GM23248 (cell line): ENCODE data around the gene DPP10. TPM values are rescaled to one million over a fixed set of nuclear protein-coding genes. Genes with fewer than 3 reads are reported as not detected.

Experiments used
- DNase-seq: peaks from one replicate; pipeline ENCODE4 v3.0.0-alpha.2; 2015
- H2AFZ ChIP-seq: fragments of 200-600 bp; sonication (generic); 2 replicates; pipeline ENCODE4 v1.6.1; 2016; ENCODE audit warnings: antibody characterized with exemption
- H3F3A ChIP-seq: fragments of 200-600 bp; sonication (generic); 2 replicates; pipeline ENCODE4 v1.6.1; 2016; ENCODE audit warnings: mild to moderate bottlenecking, antibody characterized with exemption, mixed run types; ENCODE audit not compliant: insufficient read depth
- H3K27ac ChIP-seq: fragments of 200-600 bp; sonication (generic); 2 replicates; pipeline ENCODE4 v1.5.1; 2016; ENCODE audit warnings: mild to moderate bottlenecking
- H3K27me3 ChIP-seq: fragments of 200-600 bp; sonication (generic); replicated peaks from 2 replicates; pipeline ENCODE4 v1.6.1; 2016; ENCODE audit warnings: mild to moderate bottlenecking; ENCODE audit not compliant: insufficient read depth
- H3K36me3 ChIP-seq: fragments of 200-600 bp; sonication (generic); 2 replicates; pipeline ENCODE4 v1.6.1; 2016; ENCODE audit warnings: low read depth, mild to moderate bottlenecking
- H3K4me1 ChIP-seq: fragments of 200-600 bp; sonication (generic); 2 replicates; pipeline ENCODE4 v1.6.1; 2016; ENCODE audit warnings: mild to moderate bottlenecking; ENCODE audit not compliant: insufficient read depth
- H3K4me2 ChIP-seq: fragments of 200-600 bp; sonication (generic); one replicate; pipeline ENCODE4 v1.6.1; 2016; ENCODE audit warnings: mild to moderate bottlenecking; ENCODE audit not compliant: unreplicated experiment
- H3K4me3 ChIP-seq: fragments of 200-600 bp; sonication (generic); 2 replicates; pipeline ENCODE4 v1.5.1; 2016; ENCODE audit warnings: mild to moderate bottlenecking
- H3K79me2 ChIP-seq: fragments of 200-600 bp; sonication (generic); 2 replicates; pipeline ENCODE4 v1.6.1; 2016; ENCODE audit warnings: mild to moderate bottlenecking; ENCODE audit not compliant: insufficient read depth
- H3K9ac ChIP-seq: fragments of 200-600 bp; sonication (generic); 2 replicates; pipeline ENCODE4 v1.6.1; 2016; ENCODE audit warnings: mild to moderate bottlenecking
- H3K9me2 ChIP-seq: fragments of 200-600 bp; sonication (generic); 2 replicates; pipeline ENCODE4 v1.6.1; 2016; ENCODE audit warnings: mixed run types, mild to moderate bottlenecking, moderate library complexity; ENCODE audit not compliant: insufficient read depth
- H3K9me3 ChIP-seq: fragments of 200-600 bp; sonication (generic); one replicate; pipeline ENCODE4 v1.6.1; 2017; ENCODE audit warnings: low read depth
- H4K20me1 ChIP-seq: fragments of 200-600 bp; sonication (generic); 2 replicates; pipeline ENCODE4 v1.6.0; 2016; ENCODE audit not compliant: insufficient read depth
- EZH2 ChIP-seq: fragments of 200-600 bp; sonication (generic); IDR thresholded peaks from 2 replicates; pipeline ENCODE4 v1.6.1; 2018; ENCODE audit warnings: antibody characterized with exemption, mild to moderate bottlenecking; ENCODE audit not compliant: insufficient read depth, poor library complexity, severe bottlenecking
- EZH2phosphoT487 ChIP-seq: fragments of 200-600 bp; sonication (generic); IDR thresholded peaks from 2 replicates; pipeline ENCODE4 v1.6.1; 2018; ENCODE audit warnings: antibody characterized with exemption, moderate library complexity, mild to moderate bottlenecking, low read depth; ENCODE audit not compliant: insufficient read depth
- WGBS, 2 experiments: methylation state at CpG; one replicate each; pipeline ENCODE4 v1.1.6; 2015 to 2017; ENCODE audit warnings: low lambda C conversion rate in 2 of 2, low coverage in 1 of 2; ENCODE audit errors: missing lambda C conversion rate in 2 of 2; 5-methylcytosine and 5-hydroxymethylcytosine counted together
- in situ Hi-C: fragments of 300-500 bp; cut with MboI; formaldehyde crosslinking; loops from 2 replicates; pipeline ENCODE4 v1.15.0; 2020
- polyA plus RNA-seq: library from polyadenylated mRNA; unstranded; fragments of >200 nt; fragmentation: Nextera tagmentation; extraction: Ambion mirVana; gene quantifications from 2 replicates; pipeline ENCODE4 v1.2.1, GENCODE V29; 2016
- total RNA-seq: library from RNA; depleted of rRNA; stranded (reverse); fragments of >200 nt; shearing (Covaris generic); gene quantifications from 2 replicates; pipeline ENCODE4 v1.2.3, GENCODE V29; 2014

Gene DPP10
- total and polyA plus RNA-seq, 2 experiments from 2014 or later: not detected

DNA sequence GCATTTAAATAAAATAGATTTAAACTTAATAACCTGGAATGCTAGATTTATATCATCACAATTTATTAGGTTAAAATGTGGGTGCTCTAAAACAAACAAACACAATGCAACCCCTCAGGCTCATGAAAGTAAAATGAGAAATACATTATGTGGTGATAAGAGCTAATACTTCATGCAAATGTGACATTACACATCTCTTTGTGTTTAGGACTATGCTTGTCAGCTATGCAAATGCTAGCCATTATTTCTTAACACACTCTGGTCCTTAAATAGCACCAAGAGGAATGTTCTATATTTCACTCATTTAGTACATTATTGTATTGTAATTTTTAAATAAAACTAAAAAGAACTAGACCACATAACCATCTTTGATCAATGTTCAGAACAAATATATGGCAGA lies 627.6 kb downstream of the DPP10 start:
- Histone ChIP-seq H3K9ac (no peak overlapping the region), H3K27me3 (no peaks in the 10 kb centered on the region), H3K4me3 (no peak overlapping the region), H2AFZ (no peak overlapping the region), H3K79me2 (no peaks in the 10 kb centered on the region), H3K9me2 (no peaks in the 10 kb centered on the region), H3K36me3 (no peaks in the 10 kb centered on the region), H4K20me1 (no peaks in the 10 kb centered on the region), H3K9me3 (no peaks in the 10 kb centered on the region), H3K4me2 (no peak overlapping the region), H3F3A (no peaks in the 10 kb centered on the region), H3K4me1 (no peaks in the 10 kb centered on the region), H3K27ac (no peak overlapping the region)
- no peak for TF ChIP-seq EZH2phosphoT487
- no peak for TF ChIP-seq EZH2
- no peak for DNase-seq
- in situ Hi-C loops: no loop called here

DNA sequence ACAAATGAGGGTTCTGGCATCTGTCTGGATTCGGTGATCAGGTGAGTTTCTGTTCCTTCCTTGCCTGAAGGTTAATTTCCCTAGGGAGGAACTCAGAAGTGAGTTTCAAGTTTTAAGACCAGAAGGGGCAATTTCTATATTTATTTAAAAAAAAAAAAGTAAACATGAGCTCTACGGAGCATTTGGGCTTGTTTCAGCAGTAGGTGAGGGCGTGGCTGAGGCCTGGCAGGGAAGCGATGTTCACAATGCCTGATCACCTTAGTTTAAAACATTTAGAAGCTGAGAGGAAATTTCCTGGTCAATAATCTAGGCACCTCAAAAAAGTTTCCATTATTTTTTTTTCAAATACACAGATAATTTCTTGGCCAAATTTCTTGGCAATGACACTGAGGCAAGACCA lies 629.1 kb downstream of the DPP10 start:
- no peak overlapping the region for H3K4me3 ChIP-seq
- no peaks in the 10 kb centered on the region for H3K9me3 ChIP-seq
- no peaks in the 10 kb centered on the region for H3F3A ChIP-seq
- in situ Hi-C loops: no loop called here
- no peak overlapping the region for H3K27ac ChIP-seq
- no peak for DNase-seq
- H3K36me3 ChIP-seq: no peaks in the 10 kb centered on the region
- no peaks in the 10 kb centered on the region for H3K79me2 ChIP-seq
- TF ChIP-seq EZH2phosphoT487 (no peak), EZH2 (no peak)
- no peaks in the 10 kb centered on the region for H3K9me2 ChIP-seq
- H3K4me1 ChIP-seq: no peaks in the 10 kb centered on the region
- H3K9ac ChIP-seq: no peak overlapping the region
- no peaks in the 10 kb centered on the region for H4K20me1 ChIP-seq
- whole genome bisulfite sequencing, 2 experiments: 22 to 30% methylated on average over 4 of the region's 4 CpGs
- no peaks in the 10 kb centered on the region for H3K27me3 ChIP-seq
- H3K4me2 ChIP-seq: no peak overlapping the region
- no peak overlapping the region for H2AFZ ChIP-seq

DNA sequence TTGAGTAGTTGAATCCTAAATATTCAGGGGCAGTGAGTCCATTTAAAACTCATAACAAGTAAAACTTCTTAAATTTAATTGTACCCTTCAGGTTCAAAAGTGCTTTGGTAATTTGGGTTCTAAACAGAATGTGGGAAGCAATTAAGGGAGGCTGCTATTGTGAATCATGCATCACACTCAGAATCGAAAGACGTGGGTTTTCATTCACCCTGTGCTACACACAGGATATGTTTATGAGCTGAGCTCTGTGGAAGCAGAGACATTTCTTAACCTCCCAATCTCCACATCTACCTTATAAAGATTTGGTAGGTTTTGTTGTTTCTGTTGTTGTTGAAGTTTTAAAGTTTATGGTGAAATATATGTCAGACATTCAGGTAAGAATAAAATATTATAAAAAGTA lies 633.4 kb downstream of the DPP10 start:
- 30 to 43% methylated on average over 2 of the region's 2 CpGs for WGBS, 2 experiments
- no peaks in the 10 kb centered on the region for H3K36me3 ChIP-seq

DNA sequence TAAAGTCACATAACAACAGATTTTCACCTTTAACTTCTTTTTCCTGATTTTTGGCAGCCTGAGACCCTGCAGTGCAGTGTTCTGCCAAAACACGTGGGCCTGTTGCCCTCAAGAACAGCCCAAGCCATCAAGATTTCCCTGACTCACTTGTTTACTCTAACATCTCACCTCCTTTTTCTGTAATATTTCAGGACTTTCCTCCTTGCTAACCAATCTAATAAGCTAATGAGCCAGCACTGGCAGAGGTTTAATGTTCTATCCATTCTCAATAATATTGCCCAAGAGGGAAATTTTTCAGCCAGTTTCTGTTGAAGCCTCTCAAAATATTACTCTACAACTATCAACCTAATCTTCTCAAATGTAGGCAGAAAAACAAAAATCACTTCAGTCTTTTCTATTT lies 635.2 kb downstream of the DPP10 start:
- Histone ChIP-seq H3K9me2 (no peaks in the 10 kb centered on the region), H3K27ac (no peak overlapping the region), H3K36me3 (no peaks in the 10 kb centered on the region), H3K9me3 (no peaks in the 10 kb centered on the region), H2AFZ (no peak overlapping the region), H4K20me1 (no peaks in the 10 kb centered on the region), H3K4me3 (no peak overlapping the region), H3K27me3 (no peaks in the 10 kb centered on the region), H3K4me2 (no peak overlapping the region), H3K9ac (no peak overlapping the region), H3K4me1 (no peaks in the 10 kb centered on the region), H3K79me2 (no peaks in the 10 kb centered on the region), H3F3A (no peaks in the 10 kb centered on the region)
- no peak for DNase-seq
- TF ChIP-seq EZH2phosphoT487 (no peak), EZH2 (no peak)
- 3 to 6% methylated on average over 1 of the region's 1 CpG for WGBS, 2 experiments
- in situ Hi-C loops: no loop called here

More for the DNA sequence above, 633.4 kb downstream of the DPP10 start:
- in situ Hi-C loops: no loop called here
- Histone ChIP-seq H4K20me1 (no peaks in the 10 kb centered on the region), H2AFZ (no peak overlapping the region), H3K9ac (no peak overlapping the region), H3K4me2 (no peak overlapping the region), H3K27me3 (no peaks in the 10 kb centered on the region), H3K4me3 (no peak overlapping the region), H3K9me3 (no peaks in the 10 kb centered on the region), H3K4me1 (no peaks in the 10 kb centered on the region), H3K9me2 (no peaks in the 10 kb centered on the region), H3K79me2 (no peaks in the 10 kb centered on the region), H3K27ac (no peak overlapping the region), H3F3A (no peaks in the 10 kb centered on the region)
- DNase-seq: no peak
- TF ChIP-seq EZH2 (no peak), EZH2phosphoT487 (no peak)

DNA sequence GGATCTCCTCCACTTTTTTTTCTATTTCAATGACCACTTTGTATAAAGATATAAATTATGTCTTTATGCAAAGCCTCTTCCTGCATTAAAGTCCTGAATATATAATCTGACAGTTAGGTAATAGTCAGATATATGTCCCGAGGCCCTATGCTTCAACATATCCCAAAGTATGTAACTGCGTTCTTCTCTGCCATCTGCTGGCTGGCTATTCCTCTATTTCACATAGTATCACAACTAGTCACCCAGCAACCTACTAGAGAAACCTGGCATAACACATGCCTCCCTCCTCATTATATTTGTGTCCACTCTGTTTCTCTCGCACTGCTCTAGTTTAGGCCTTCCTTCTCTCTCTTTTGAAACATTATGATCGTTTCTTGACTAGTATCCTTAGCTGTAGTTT lies 640.8 kb downstream of the DPP10 start:
- Histone ChIP-seq H2AFZ (no peak overlapping the region), H3K36me3 (no peaks in the 10 kb centered on the region), H3F3A (no peaks in the 10 kb centered on the region), H3K79me2 (no peaks in the 10 kb centered on the region), H3K4me1 (no peaks in the 10 kb centered on the region), H3K27ac (no peak overlapping the region), H3K27me3 (no peaks in the 10 kb centered on the region), H3K9me3 (no peaks in the 10 kb centered on the region), H3K9ac (no peak overlapping the region), H3K4me2 (no peak overlapping the region), H4K20me1 (no peaks in the 10 kb centered on the region), H3K9me2 (no peaks in the 10 kb centered on the region), H3K4me3 (no peak overlapping the region)
- WGBS, 2 experiments: 30 to 34% methylated on average over 4 of the region's 4 CpGs
- in situ Hi-C loops: no loop called here
- DNase-seq: no peak
- TF ChIP-seq EZH2phosphoT487 (no peak), EZH2 (no peak)
